ENCODE results near the gene CEP41. TPM values are rescaled to one million over a fixed set of nuclear protein-coding genes. Genes with fewer than 3 reads are reported as not detected.

The CEP41 gene
- total RNA-seq, 4 donors from 2014 or later, result 4.4 to 9.6 (median 5.3) TPM

- TF ChIP-seq EP300 (IDR thresholded peaks at IDR 0.05) (no peak), CTCF (IDR thresholded peaks at IDR 0.05) (no peak), POLR2A (IDR thresholded peaks at IDR 0.05) (no peak)
- no peak overlapping the region for H3K4me3 ChIP-seq
- no peak overlapping the region for H3K27ac ChIP-seq
- no peak for DNase-seq (ENCODE audit: low spot score in 2 of 2)
- H3K36me3 ChIP-seq, result no peaks in the 10 kb centered on the region
- H3K4me1 ChIP-seq, result no peaks in the 10 kb centered on the region
- no peaks in the 10 kb centered on the region for H3K27me3 ChIP-seq
- H3K9me3 ChIP-seq, result peaks cover 0 to 12% (median 0%) of the 10 kb centered on the region in 4 donors
Observed at GRCh38 chr7:130473289-130473688, 32.5 kb upstream of the CEP41 start.

- no peak overlapping the region for H3K27ac ChIP-seq
- H3K36me3 ChIP-seq, result no peaks in the 10 kb centered on the region
- no peaks in the 10 kb centered on the region for H3K4me1 ChIP-seq
- TF ChIP-seq EP300 (IDR thresholded peaks at IDR 0.05) (no peak), POLR2A (IDR thresholded peaks at IDR 0.05) (no peak), CTCF (IDR thresholded peaks at IDR 0.05) (no peak)
- no peak for DNase-seq (ENCODE audit: low spot score in 2 of 2)
- no peak overlapping the region for H3K4me3 ChIP-seq
- H3K27me3 ChIP-seq, result no peaks in the 10 kb centered on the region
- no peaks in the 10 kb centered on the region for H3K9me3 ChIP-seq
- 79 to 88% methylated on average over 2 of the region's 2 CpGs for WGBS, 2 donors
Observed at GRCh38 chr7:130471974-130472373, 31.2 kb upstream of the CEP41 start.

- TF ChIP-seq CTCF (IDR thresholded peaks at IDR 0.05) (no peak), POLR2A (IDR thresholded peaks at IDR 0.05) (no peak), EP300 (IDR thresholded peaks at IDR 0.05) (no peak)
- DNase-seq (ENCODE audit: low spot score in 2 of 2), result no peak
- H3K4me1 ChIP-seq, result no peaks in the 10 kb centered on the region
- no peaks in the 10 kb centered on the region for H3K36me3 ChIP-seq
- no peak overlapping the region for H3K27ac ChIP-seq
- H3K4me3 ChIP-seq, result no peak overlapping the region
- no peaks in the 10 kb centered on the region for H3K9me3 ChIP-seq
- H3K27me3 ChIP-seq, result no peaks in the 10 kb centered on the region
- 94 to 98% methylated on average over 1 of the region's 1 CpG for WGBS, 2 donors
Observed at GRCh38 chr7:130468612-130469011, 27.8 kb upstream of the CEP41 start.

- Histone ChIP-seq H3K27ac (no peak overlapping the region), H3K27me3 (no peaks in the 10 kb centered on the region), H3K9me3 (peaks cover 0 to 13% (median 5%) of the 10 kb centered on the region in 4 donors), H3K4me3 (no peak overlapping the region), H3K36me3 (no peaks in the 10 kb centered on the region), H3K4me1 (no peaks in the 10 kb centered on the region)
- TF ChIP-seq CTCF (IDR thresholded peaks at IDR 0.05) (no peak), EP300 (IDR thresholded peaks at IDR 0.05) (no peak), POLR2A (IDR thresholded peaks at IDR 0.05) (no peak)
- no peak for DNase-seq (ENCODE audit: low spot score in 2 of 2)
- WGBS, 2 donors, result 68 to 86% methylated on average over 4 of the region's 4 CpGs
Observed at GRCh38 chr7:130463553-130464434, 23.0 kb upstream of the CEP41 start.

- H3K27me3 ChIP-seq, result no peaks in the 10 kb centered on the region
- no peaks in the 10 kb centered on the region for H3K36me3 ChIP-seq
- 27 to 55% methylated on average over 2 of the region's 2 CpGs for WGBS, 2 donors
- no peak for TF ChIP-seq CTCF (IDR thresholded peaks at IDR 0.05)
- TF ChIP-seq POLR2A (IDR thresholded peaks at IDR 0.05), result no peak
- TF ChIP-seq EP300 (IDR thresholded peaks at IDR 0.05), result no peak
- no peak for DNase-seq (ENCODE audit: low spot score in 2 of 2)
- peaks cover 0 to 22% (median 6%) of the 10 kb centered on the region in 4 donors for H3K9me3 ChIP-seq
- no peaks in the 10 kb centered on the region for H3K4me1 ChIP-seq
- H3K4me3 ChIP-seq, result no peak overlapping the region
- no peak overlapping the region for H3K27ac ChIP-seq
Observed at GRCh38 chr7:130461272-130461671, 20.5 kb upstream of the CEP41 start.
